Endothelial cell of umbilical vein (primary cell): ENCODE data around the gene AAMDC. TPM values are rescaled to one million over a fixed set of nuclear protein-coding genes. Genes with fewer than 3 reads are reported as not detected.

Experiments used
- BruUV-seq: library from RNA; stranded (reverse); fragments of 400-500 nt; replicated peaks from 2 replicates; lab custom pipeline; 2021; lab: Mats Ljungman, UMichigan
- CTCF ChIA-PET: fragments of 300-600, 350-600 bp; sonication (Branson Sonifier 250); formaldehyde crosslinking; loops from one replicate; lab custom pipeline; 2021; ENCODE audit warnings: antibody characterized with exemption, inconsistent platforms; lab: Charles Lee
- POLR2A ChIA-PET: fragments of 300-600, 350-600 bp; sonication (Branson Sonifier 250); formaldehyde crosslinking; loops from one replicate; lab custom pipeline; 2021; ENCODE audit warnings: antibody characterized with exemption, inconsistent platforms; lab: Charles Lee
- DNase-seq: peaks from one replicate; pipeline ENCODE4 v3.0.0-alpha.2; 2011; ENCODE audit warnings: low read depth, low spot score
- FAIRE-seq: peaks from 2 replicates; lab custom pipeline; 2011; peaks lifted over from hg19 to GRCh38; lab: Jason Lieb, UNC
- H2AFZ ChIP-seq: 2 replicates; pipeline ENCODE4 v1.6.0; 2012; ENCODE audit warnings: low read depth, low read length, control low read depth, inconsistent platforms
- H3K27ac ChIP-seq: 2 replicates; pipeline ENCODE4 v1.5.1; 2011; ENCODE audit warnings: low read depth, mild to moderate bottlenecking, control low read depth, low read length, moderate library complexity; ENCODE audit not compliant: insufficient read depth
- H3K27me3 ChIP-seq, 2 experiments: 2 replicates each; pipeline versions ENCODE4 v1.6.0 to v1.6.1; 2011; ENCODE audit warnings: low read length in 2 of 2, mixed read lengths in 1 of 2; ENCODE audit not compliant: control insufficient read depth in 2 of 2, insufficient read depth in 2 of 2
- H3K36me3 ChIP-seq, 2 experiments: 2 replicates in 1 of 2; 3 replicates in 1 of 2; pipeline ENCODE4 v1.5.1; 2011; ENCODE audit warnings: low read length in 2 of 2, mild to moderate bottlenecking in 1 of 2, moderate library complexity in 1 of 2; ENCODE audit not compliant: control insufficient read depth in 2 of 2, insufficient read depth in 2 of 2; ENCODE audit errors: extremely low read depth in 1 of 2
- H3K4me1 ChIP-seq: 3 replicates; pipeline ENCODE4 v1.5.1; 2011; ENCODE audit warnings: mild to moderate bottlenecking, low read length; ENCODE audit not compliant: control insufficient read depth, insufficient read depth; ENCODE audit errors: extremely low read depth
- H3K4me2 ChIP-seq: 2 replicates; pipeline ENCODE4 v1.6.1; 2011; ENCODE audit warnings: low read length, control low read depth, mixed read lengths; ENCODE audit not compliant: insufficient read depth
- H3K4me3 ChIP-seq, 3 experiments: fragments of 200-600 bp in 1 of 3; sonication (generic), shearing (Covaris generic) in 1 of 3; replicated peaks in 1 of 3; 2 replicates each; pipeline ENCODE4 v1.5.1; 2011 to 2016; ENCODE audit warnings: control low read depth in 3 of 3, low read length in 3 of 3, mild to moderate bottlenecking in 2 of 3, inconsistent platforms in 1 of 3, low read depth in 1 of 3, moderate library complexity in 1 of 3; ENCODE audit not compliant: insufficient read depth in 1 of 3
- H3K79me2 ChIP-seq: 2 replicates; pipeline ENCODE4 v1.6.0; 2012; ENCODE audit warnings: low read length, inconsistent platforms; ENCODE audit not compliant: control insufficient read depth, insufficient read depth
- H3K9ac ChIP-seq: replicated peaks from 2 replicates; pipeline ENCODE3; 2011; ENCODE audit warnings: low read length, control low read depth; ENCODE audit not compliant: insufficient read depth; ENCODE audit errors: extremely low read depth
- H3K9me1 ChIP-seq: replicated peaks from 3 replicates; pipeline ENCODE4 v1.6.0; 2011; ENCODE audit warnings: mild to moderate bottlenecking, low read length; ENCODE audit not compliant: control insufficient read depth, insufficient read depth; ENCODE audit errors: extremely low read depth
- H3K9me3 ChIP-seq: replicated peaks from 2 replicates; pipeline ENCODE4 v1.5.1; 2012; ENCODE audit warnings: low read length, inconsistent platforms; ENCODE audit not compliant: control insufficient read depth, insufficient read depth
- H4K20me1 ChIP-seq: replicated peaks from 2 replicates; pipeline ENCODE3; 2011; ENCODE audit warnings: mild to moderate bottlenecking, low read length; ENCODE audit not compliant: control insufficient read depth, insufficient read depth; ENCODE audit errors: extremely low read depth
- CTCF ChIP-seq, 2 donors: IDR thresholded peaks; 1 replicate in 1 of 2; 2 replicates in 1 of 2; pipeline ENCODE4 v1.5.1; 2011; ENCODE audit warnings: low read length in 2 of 2, mild to moderate bottlenecking in 2 of 2, moderate library complexity in 2 of 2, control low read depth in 1 of 2, inconsistent platforms in 1 of 2, low read depth in 1 of 2; ENCODE audit not compliant: insufficient read depth in 1 of 2; ENCODE audit errors: extremely low read depth in 1 of 2
- EZH2 ChIP-seq: IDR thresholded peaks from 2 replicates; pipeline ENCODE4 v1.6.1; 2012; ENCODE audit warnings: borderline replicate concordance, low read depth, mild to moderate bottlenecking, moderate library complexity, low read length, inconsistent platforms; ENCODE audit not compliant: severe bottlenecking
- FOS ChIP-seq: IDR thresholded peaks from 2 replicates; pipeline ENCODE4 v1.6.1; 2011; ENCODE audit warnings: mild to moderate bottlenecking, low read length, moderate library complexity, borderline replicate concordance; ENCODE audit not compliant: insufficient read depth
- JUN ChIP-seq: IDR thresholded peaks from 2 replicates; pipeline ENCODE4 v1.6.1; 2011; ENCODE audit warnings: borderline replicate concordance, low read depth; ENCODE audit not compliant: insufficient read length, insufficient read depth
- MYC ChIP-seq: IDR thresholded peaks from one replicate; pipeline ENCODE4 v1.6.1; 2011; ENCODE audit warnings: mild to moderate bottlenecking, low read depth, low read length
- POLR2A ChIP-seq: IDR thresholded peaks from 2 replicates; pipeline ENCODE4 v1.6.1; 2012; ENCODE audit warnings: low read depth, mild to moderate bottlenecking, control low read depth, low read length
- dilution Hi-C: fragments of 300-500 bp; cut with MboI; formaldehyde crosslinking; loops from one replicate; pipeline ENCODE4 v1.15.0; 2019; ENCODE audit warnings: low sequenced_read_pairs; ENCODE audit not compliant: extremely low pct_ligation_motif_present
- intact Hi-C: fragments of 100-400 bp; cut with micrococcal nuclease; formaldehyde crosslinking; loops from one replicate; pipeline ENCODE4 v1.10.0; 2022
- polyA plus RNA-seq, 4 experiments: library from polyadenylated mRNA; depleted of rRNA in 3 of 4; stranded (reverse) in 3 of 4; unstranded in 1 of 4; fragments of >200 nt; gene quantifications; 2 replicates each; pipeline versions ENCODE4 v1.2.1 to v1.2.3, GENCODE V29; 2011 to 2012; ENCODE audit warnings: missing spikeins in 1 of 4
- total RNA-seq: library from RNA; stranded (reverse); gene quantifications from 2 replicates; pipeline ENCODE4 v1.2.3, GENCODE V29; 2021

AAMDC gene
- total and polyA plus RNA-seq, 2 donors (not counting 3 experiments of a cell fraction or from before 2014, with no cell fraction given), result 48.1 to 51.0 TPM

- CTCF ChIA-PET, result interaction anchor here (0.8 kb wide), 1 partner anchor 151 kb away, joined by 3 read pairs; no protein-coding TSS in a partner anchor
- intact Hi-C loops, result no loop called here
- no peak overlapping the region for H3K9ac ChIP-seq
Measured at GRCh38 chr11:77871855-77872254, 50.9 kb downstream of the AAMDC start.

More at GRCh38 chr11:77871855-77872254, 50.9 kb downstream of the AAMDC start:
- Histone ChIP-seq H3K9me1 (no peaks in the 10 kb centered on the region), H3K27me3 (no peaks in the 10 kb centered on the region), H3K4me2 (no peak overlapping the region), H3K36me3 (peaks cover 2 to 4% of the 10 kb centered on the region in 2 experiments), H4K20me1 (no peaks in the 10 kb centered on the region), H3K9me3 (no peaks in the 10 kb centered on the region), H3K27ac (no peak overlapping the region), H3K4me1 (no peaks in the 10 kb centered on the region), H3K4me3 (no peak overlapping the region), H2AFZ (no peak overlapping the region), H3K79me2 (no peaks in the 10 kb centered on the region)
- POLR2A ChIA-PET, result no interaction called here
- dilution Hi-C loops, result no loop called here
- FAIRE-seq, result no peak
- TF ChIP-seq POLR2A (no peak), EZH2 (no peak), JUN (no peak), FOS (no peak), MYC (no peak), CTCF (IDR thresholded peaks at IDR 0.05; ENCODE audit: extremely low read depth in 1 of 2, insufficient read depth in 1 of 2, low read depth in 1 of 2, low read length in 2 of 2) (no peak)
- DNase-seq, result no peak
- no TSS peak for BruUV-seq
